ENCODE results near the gene EHBP1L1.

EHBP1L1 gene

DNA sequence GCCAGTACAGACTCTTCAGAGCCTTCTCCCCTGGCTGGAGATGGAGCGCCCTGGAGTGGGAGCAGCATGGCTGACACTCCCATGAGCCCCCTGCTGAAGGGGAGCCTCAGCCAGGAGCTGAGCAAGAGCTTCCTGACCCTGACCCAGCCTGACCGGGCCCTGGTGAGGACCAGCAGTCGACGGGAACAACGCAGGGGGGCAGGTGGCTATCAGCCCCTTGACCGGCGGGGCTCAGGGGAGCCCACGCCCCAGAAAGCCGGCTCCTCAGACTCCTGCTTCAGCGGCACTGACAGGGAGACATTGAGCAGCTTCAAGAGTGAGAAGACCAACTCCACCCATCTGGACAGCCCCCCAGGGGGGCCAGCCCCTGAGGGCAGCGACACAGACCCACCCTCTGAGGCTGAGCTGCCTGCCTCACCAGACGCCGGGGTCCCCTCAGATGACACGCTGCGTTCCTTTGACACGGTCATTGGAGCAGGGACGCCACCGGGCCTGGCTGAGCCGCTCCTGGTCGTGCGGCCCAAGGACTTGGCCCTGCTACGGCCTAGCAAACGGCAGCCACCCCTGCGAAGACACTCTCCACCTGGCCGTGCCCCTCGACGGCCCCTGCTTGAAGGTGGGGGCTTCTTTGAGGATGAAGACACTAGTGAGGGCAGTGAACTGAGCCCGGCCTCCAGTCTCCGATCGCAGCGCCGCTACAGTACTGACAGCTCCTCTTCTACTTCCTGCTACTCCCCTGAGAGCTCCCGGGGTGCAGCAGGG is 42.3 kb downstream of the EHBP1L1 start:
- H2BK12ac ChIP-seq (ENCODE audit: low read length) = no peak overlapping the region
- no peak overlapping the region for H4K91ac ChIP-seq (ENCODE audit: low read depth, low read length)
- no peak overlapping the region for H2BK120ac ChIP-seq (ENCODE audit: insufficient read depth, low read length, poor library complexity)
- no peak overlapping the region for H3K4ac ChIP-seq (ENCODE audit: low read depth, low read length)
- no peak overlapping the region for H2AK5ac ChIP-seq (ENCODE audit: low read length)
- WGBS (ENCODE audit: extremely low coverage, insufficient coverage, insufficient read length) = no CpG with 5 or more reads among the region's 33 CpGs
- H2BK5ac ChIP-seq (ENCODE audit: low read depth, low read length, poor library complexity) = no peak overlapping the region
- H3K27ac ChIP-seq (ENCODE audit: low read depth, low read length) = no peak overlapping the region
- H3K27me3 ChIP-seq (ENCODE audit: insufficient read depth, low read length) = no peaks in the 10 kb centered on the region
- H3K23ac ChIP-seq (ENCODE audit: low read length) = no peak overlapping the region
- H4K8ac ChIP-seq (ENCODE audit: low read depth, low read length) = no peak overlapping the region
- H3K9ac ChIP-seq (ENCODE audit: low read length) = no peak overlapping the region
- H2AFZ ChIP-seq (ENCODE audit: insufficient read depth, low read length, poor library complexity) = no peak overlapping the region
- no peak overlapping the region for H3K4me3 ChIP-seq (ENCODE audit: low read depth, low read length)
- no peak overlapping the region for H3K4me2 ChIP-seq (ENCODE audit: low read length)
- no peak for DNase-seq
- H3K9me3 ChIP-seq (ENCODE audit: insufficient read depth, low read depth, low read length) = no peaks in the 10 kb centered on the region
- H3K79me2 ChIP-seq (ENCODE audit: control insufficient read depth, insufficient read depth, low read length, poor library complexity) = peaks cover 21% of the 10 kb centered on the region
- no peak overlapping the region for H3K14ac ChIP-seq (ENCODE audit: low read length)
- peaks cover 16% of the 10 kb centered on the region for H3K79me1 ChIP-seq (ENCODE audit: low read length)
- H4K12ac ChIP-seq (ENCODE audit: low read depth, low read length) = no peak overlapping the region
- peaks cover 8 to 12% of the 10 kb centered on the region in 2 experiments for H3K4me1 ChIP-seq (ENCODE audit: control insufficient read depth in 1 of 2, insufficient read depth in 2 of 2, low read length in 2 of 2)
- H3K36me3 ChIP-seq (ENCODE audit: control insufficient read depth in 1 of 2, insufficient read depth in 2 of 2, low read length in 2 of 2) = peaks cover 57 to 58% of the 10 kb centered on the region in 2 experiments
- peak overlapping the region; percentile 56 for H3K18ac ChIP-seq (ENCODE audit: low read length)

DNA sequence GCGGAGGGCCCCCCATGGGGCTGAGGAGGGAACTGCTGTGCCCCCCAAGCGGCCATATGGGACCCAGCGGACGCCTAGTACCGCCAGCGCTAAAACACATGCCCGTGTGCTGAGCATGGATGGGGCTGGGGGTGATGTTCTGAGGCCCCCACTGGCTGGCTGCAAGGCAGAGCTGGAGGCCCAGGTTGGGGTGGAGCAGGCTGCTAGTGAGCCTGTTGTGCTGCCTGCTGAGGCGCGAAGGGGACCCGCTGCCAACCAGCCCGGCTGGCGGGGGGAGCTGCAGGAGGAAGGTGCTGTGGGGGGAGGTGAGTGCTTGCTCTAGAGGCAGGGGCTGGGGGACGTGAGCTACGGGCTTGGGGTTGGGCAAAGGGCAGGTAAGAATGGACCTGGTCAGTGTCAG is 42.9 kb downstream of the EHBP1L1 start:
- no peak overlapping the region for H3K4me3 ChIP-seq (ENCODE audit: low read depth, low read length)
- H2AFZ ChIP-seq (ENCODE audit: insufficient read depth, low read length, poor library complexity) = no peak overlapping the region
- no peak overlapping the region for H3K9ac ChIP-seq (ENCODE audit: low read length)
- H2BK120ac ChIP-seq (ENCODE audit: insufficient read depth, low read length, poor library complexity) = no peak overlapping the region
- peaks cover 14% of the 10 kb centered on the region for H3K79me1 ChIP-seq (ENCODE audit: low read length)
- peaks cover 17% of the 10 kb centered on the region for H3K79me2 ChIP-seq (ENCODE audit: control insufficient read depth, insufficient read depth, low read length, poor library complexity)
- H3K27me3 ChIP-seq (ENCODE audit: insufficient read depth, low read length) = no peaks in the 10 kb centered on the region
- peaks cover 63 to 64% of the 10 kb centered on the region in 2 experiments for H3K36me3 ChIP-seq (ENCODE audit: control insufficient read depth in 1 of 2, insufficient read depth in 2 of 2, low read length in 2 of 2)
- H4K12ac ChIP-seq (ENCODE audit: low read depth, low read length) = no peak overlapping the region
- H3K4me2 ChIP-seq (ENCODE audit: low read length) = no peak overlapping the region
- no peak overlapping the region for H3K14ac ChIP-seq (ENCODE audit: low read length)
- WGBS (ENCODE audit: extremely low coverage, insufficient coverage, insufficient read length) = no CpG with 5 or more reads among the region's 14 CpGs
- H4K91ac ChIP-seq (ENCODE audit: low read depth, low read length) = no peak overlapping the region
- DNase-seq = no peak
- no peak overlapping the region for H2BK5ac ChIP-seq (ENCODE audit: low read depth, low read length, poor library complexity)
- H4K8ac ChIP-seq (ENCODE audit: low read depth, low read length) = no peak overlapping the region
- H3K18ac ChIP-seq (ENCODE audit: low read length) = no peak overlapping the region
- H3K4ac ChIP-seq (ENCODE audit: low read depth, low read length) = no peak overlapping the region
- no peak overlapping the region for H2BK12ac ChIP-seq (ENCODE audit: low read length)
- no peak overlapping the region for H3K27ac ChIP-seq (ENCODE audit: low read depth, low read length)
- H3K23ac ChIP-seq (ENCODE audit: low read length) = no peak overlapping the region
- peaks cover 6 to 9% of the 10 kb centered on the region in 2 experiments for H3K4me1 ChIP-seq (ENCODE audit: control insufficient read depth in 1 of 2, insufficient read depth in 2 of 2, low read length in 2 of 2)
- H3K9me3 ChIP-seq (ENCODE audit: insufficient read depth, low read depth, low read length) = no peaks in the 10 kb centered on the region
- H2AK5ac ChIP-seq (ENCODE audit: low read length) = no peak overlapping the region

DNA sequence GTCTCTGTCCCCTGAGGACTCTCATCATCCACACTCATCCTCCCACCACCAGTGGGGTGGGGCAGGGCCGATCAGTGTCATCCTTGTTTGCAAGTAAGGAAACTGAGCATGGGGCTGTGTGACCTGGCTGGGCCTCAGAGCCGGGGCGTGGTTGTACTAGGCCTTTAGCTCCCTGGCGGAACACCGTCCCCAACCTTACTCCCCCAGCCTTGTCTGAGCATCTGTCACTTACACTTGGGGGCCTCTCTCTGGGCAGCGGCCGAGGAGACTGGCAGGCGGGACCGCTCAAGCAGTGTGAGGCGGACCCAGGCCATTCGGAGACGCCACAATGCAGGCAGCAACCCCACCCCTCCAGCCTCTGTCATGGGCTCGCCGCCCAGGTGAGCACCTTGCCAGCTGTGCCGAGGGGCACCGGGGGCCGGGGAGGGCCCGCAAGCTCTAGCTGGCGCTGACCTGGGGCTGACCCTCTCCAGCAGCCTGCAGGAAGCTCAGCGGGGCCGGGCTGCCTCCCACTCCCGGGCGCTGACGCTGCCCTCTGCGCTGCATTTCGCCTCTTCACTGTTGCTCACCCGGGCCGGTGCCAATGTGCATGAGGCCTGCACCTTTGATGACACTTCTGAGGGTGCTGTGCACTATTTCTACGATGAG is 43.6 kb downstream of the EHBP1L1 start:
- Histone ChIP-seq H3K27me3 (ENCODE audit: insufficient read depth, low read length) (no peaks in the 10 kb centered on the region), H3K4me1 (ENCODE audit: control insufficient read depth in 1 of 2, insufficient read depth in 2 of 2, low read length in 2 of 2) (peaks cover 6 to 9% of the 10 kb centered on the region in 2 experiments), H3K9ac (ENCODE audit: low read length) (no peak overlapping the region), H3K4me2 (ENCODE audit: low read length) (no peak overlapping the region), H3K18ac (ENCODE audit: low read length) (no peak overlapping the region), H3K4ac (ENCODE audit: low read depth, low read length) (no peak overlapping the region), H2AK5ac (ENCODE audit: low read length) (no peak overlapping the region), H2BK120ac (ENCODE audit: insufficient read depth, low read length, poor library complexity) (no peak overlapping the region), H4K8ac (ENCODE audit: low read depth, low read length) (no peak overlapping the region), H3K23ac (ENCODE audit: low read length) (no peak overlapping the region), H2BK12ac (ENCODE audit: low read length) (no peak overlapping the region), H2BK5ac (ENCODE audit: low read depth, low read length, poor library complexity) (no peak overlapping the region), H3K14ac (ENCODE audit: low read length) (no peak overlapping the region), H4K12ac (ENCODE audit: low read depth, low read length) (no peak overlapping the region), H3K9me3 (ENCODE audit: insufficient read depth, low read depth, low read length) (no peaks in the 10 kb centered on the region), H4K91ac (ENCODE audit: low read depth, low read length) (no peak overlapping the region), H2AFZ (ENCODE audit: insufficient read depth, low read length, poor library complexity) (no peak overlapping the region), H3K27ac (ENCODE audit: low read depth, low read length) (no peak overlapping the region), H3K79me2 (ENCODE audit: control insufficient read depth, insufficient read depth, low read length, poor library complexity) (peaks cover 13% of the 10 kb centered on the region), H3K79me1 (ENCODE audit: low read length) (peaks cover 9% of the 10 kb centered on the region), H3K36me3 (ENCODE audit: control insufficient read depth in 1 of 2, insufficient read depth in 2 of 2, low read length in 2 of 2) (peaks cover 70% of the 10 kb centered on the region in 2 experiments), H3K4me3 (ENCODE audit: low read depth, low read length) (peak overlapping the region; percentile 16)
- WGBS (ENCODE audit: extremely low coverage, insufficient coverage, insufficient read length) = no CpG with 5 or more reads among the region's 29 CpGs
- DNase-seq = no peak

DNA sequence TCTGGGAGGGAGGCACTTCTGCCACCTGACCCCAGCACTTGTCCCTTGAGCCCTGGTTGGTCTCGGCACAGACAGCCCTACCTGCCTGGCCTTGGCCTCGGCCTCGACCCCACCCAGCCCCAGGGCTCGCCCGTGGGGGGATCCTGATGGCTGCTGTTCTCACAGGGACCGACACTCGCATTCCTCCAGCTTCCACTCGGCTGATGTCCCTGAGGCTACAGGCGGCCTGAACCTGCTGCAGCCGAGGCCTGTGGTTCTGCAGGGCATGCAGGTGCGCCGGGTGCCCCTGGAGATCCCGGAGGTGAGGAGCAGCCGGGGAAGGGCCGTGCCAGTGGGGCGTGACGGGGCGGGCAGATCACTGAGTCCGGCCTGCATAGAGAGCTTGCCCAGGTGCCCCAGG is 44.8 kb downstream of the EHBP1L1 start:
- Histone ChIP-seq H3K4me3 (ENCODE audit: low read depth, low read length) (no peak overlapping the region), H2BK12ac (ENCODE audit: low read length) (no peak overlapping the region), H4K91ac (ENCODE audit: low read depth, low read length) (no peak overlapping the region), H3K18ac (ENCODE audit: low read length) (no peak overlapping the region), H3K27me3 (ENCODE audit: insufficient read depth, low read length) (no peaks in the 10 kb centered on the region), H2BK5ac (ENCODE audit: low read depth, low read length, poor library complexity) (no peak overlapping the region), H4K8ac (ENCODE audit: low read depth, low read length) (no peak overlapping the region), H3K79me2 (ENCODE audit: control insufficient read depth, insufficient read depth, low read length, poor library complexity) (peaks cover 12% of the 10 kb centered on the region), H4K12ac (ENCODE audit: low read depth, low read length) (no peak overlapping the region), H2AK5ac (ENCODE audit: low read length) (no peak overlapping the region), H3K14ac (ENCODE audit: low read length) (no peak overlapping the region), H3K9me3 (ENCODE audit: insufficient read depth, low read depth, low read length) (no peaks in the 10 kb centered on the region), H3K36me3 (ENCODE audit: control insufficient read depth in 1 of 2, insufficient read depth in 2 of 2, low read length in 2 of 2) (peaks cover 81 to 82% of the 10 kb centered on the region in 2 experiments), H3K9ac (ENCODE audit: low read length) (no peak overlapping the region), H2BK120ac (ENCODE audit: insufficient read depth, low read length, poor library complexity) (no peak overlapping the region), H3K4me1 (ENCODE audit: control insufficient read depth in 1 of 2, insufficient read depth in 2 of 2, low read length in 2 of 2) (peaks cover 6 to 9% of the 10 kb centered on the region in 2 experiments), H2AFZ (ENCODE audit: insufficient read depth, low read length, poor library complexity) (no peak overlapping the region), H3K4ac (ENCODE audit: low read depth, low read length) (no peak overlapping the region), H3K27ac (ENCODE audit: low read depth, low read length) (no peak overlapping the region), H3K4me2 (ENCODE audit: low read length) (no peak overlapping the region), H3K79me1 (ENCODE audit: low read length) (peaks cover 5% of the 10 kb centered on the region), H3K23ac (ENCODE audit: low read length) (no peak overlapping the region)
- DNase-seq = no peak
- WGBS (ENCODE audit: extremely low coverage, insufficient coverage, insufficient read length) = no CpG with 5 or more reads among the region's 19 CpGs

Measured in trophoblast cell (in vitro differentiated cells and primary cell).